Stimulated activated CD4-positive, alpha-beta T cell treated with anti-CD3 and anti-CD28 coated beads, Interleukin-2, amount 100 ng/mL, for 4 hours (primary cell): ENCODE results near the gene TMEM221.

Experiments
- DNase-seq: peaks from one replicate; pipeline ENCODE4 v3.0.0-alpha.2; 2020; ENCODE audit warnings: low read depth

The TMEM221 gene

GRCh38 chr19:17473041-17473440, 24.6 kb upstream of the TMEM221 start:
- no peak for DNase-seq

GRCh38 chr19:17471410-17472125, 23.1 kb upstream of the TMEM221 start:
- no peak for DNase-seq

DNA sequence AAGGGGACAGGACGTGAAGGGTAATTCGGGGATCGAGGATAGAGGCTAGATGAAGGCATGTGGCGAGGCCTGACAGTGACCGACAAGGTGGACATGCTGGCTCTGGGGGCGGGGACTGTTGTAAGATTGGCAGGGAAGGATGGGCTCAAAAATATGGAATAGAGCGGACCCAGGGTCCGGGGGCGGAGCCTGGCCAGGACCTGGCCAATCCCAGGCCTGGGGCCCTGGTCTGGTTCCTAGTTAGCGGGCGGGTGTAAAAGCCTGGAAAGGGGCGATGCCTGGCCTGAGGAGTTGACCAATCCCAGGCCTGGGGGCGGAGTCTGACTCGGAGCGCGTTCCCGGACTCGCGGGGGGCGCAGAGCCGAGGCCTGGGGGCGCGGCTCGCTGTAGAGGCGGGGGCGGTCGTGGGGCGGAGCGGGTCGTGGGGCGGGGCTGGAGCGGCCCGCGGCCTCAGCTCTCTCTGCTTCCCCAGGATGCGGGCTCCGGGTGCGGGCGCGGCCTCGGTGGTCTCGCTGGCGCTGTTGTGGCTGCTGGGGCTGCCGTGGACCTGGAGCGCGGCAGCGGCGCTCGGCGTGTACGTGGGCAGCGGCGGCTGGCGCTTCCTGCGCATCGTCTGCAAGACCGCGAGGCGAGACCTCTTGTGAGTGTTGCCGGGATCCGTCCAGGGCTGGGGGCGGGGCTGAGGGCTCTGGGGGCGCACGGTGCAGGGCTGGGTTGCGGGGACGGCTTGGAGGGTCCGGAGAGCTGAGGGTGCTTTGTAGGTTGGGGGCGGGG, 21.8 kb upstream of the TMEM221 start, which contains the start of gene SLC27A1:
Gene SLC27A1, plus strand, starts transcription at position 457 of the 774 bp plus-strand sequence. Its CDS starts 17 bp downstream, at position 474.
- DNase-seq = peak; percentile 81

GRCh38 chr19:17469481-17470067, 21.1 kb upstream of the TMEM221 start:
- peak; percentile 92 for DNase-seq

- no peak for DNase-seq
These were observed 20.6 kb upstream of the TMEM221 start for GRCh38 chr19:17469092-17469480.

DNA sequence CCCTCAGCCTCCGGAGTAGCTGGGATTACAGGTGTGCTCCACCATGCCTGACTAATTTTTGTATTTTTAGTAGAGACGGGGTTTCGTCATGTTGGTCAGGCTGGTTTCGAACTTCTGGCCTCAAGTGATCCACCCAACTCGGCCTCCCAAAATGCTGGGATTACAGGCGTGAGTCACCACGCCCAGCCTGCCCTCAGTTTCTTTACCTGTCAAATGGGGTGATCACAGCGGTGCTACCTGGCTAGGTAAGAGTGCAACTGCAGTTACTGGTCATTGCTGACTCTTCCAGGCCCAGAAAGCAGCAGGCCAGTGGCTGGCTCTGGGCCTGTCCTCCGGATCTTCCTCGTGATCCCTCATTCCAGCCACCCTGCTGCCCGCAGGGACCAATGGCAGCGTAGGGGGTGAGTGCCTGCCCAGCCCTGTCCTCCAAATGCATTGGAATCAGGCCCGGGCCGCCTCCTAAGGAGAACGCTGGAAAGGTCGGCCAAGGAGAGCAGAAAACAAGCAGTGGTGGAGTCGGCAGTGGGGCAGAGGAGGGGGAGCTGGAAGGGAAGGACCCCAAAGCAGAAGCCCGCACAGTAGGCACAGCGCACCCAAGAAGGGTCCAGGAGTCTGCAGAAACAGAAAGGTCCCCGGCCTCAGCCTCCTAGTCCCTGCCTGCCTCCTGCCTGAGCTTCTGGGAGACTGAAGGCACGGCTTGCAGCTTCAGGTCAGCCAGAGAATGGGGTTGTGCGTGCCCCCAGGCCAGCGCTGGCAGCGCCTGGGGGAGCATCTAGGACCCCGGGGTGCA, 20.0 kb upstream of the TMEM221 start:
- no peak for DNase-seq

DNA sequence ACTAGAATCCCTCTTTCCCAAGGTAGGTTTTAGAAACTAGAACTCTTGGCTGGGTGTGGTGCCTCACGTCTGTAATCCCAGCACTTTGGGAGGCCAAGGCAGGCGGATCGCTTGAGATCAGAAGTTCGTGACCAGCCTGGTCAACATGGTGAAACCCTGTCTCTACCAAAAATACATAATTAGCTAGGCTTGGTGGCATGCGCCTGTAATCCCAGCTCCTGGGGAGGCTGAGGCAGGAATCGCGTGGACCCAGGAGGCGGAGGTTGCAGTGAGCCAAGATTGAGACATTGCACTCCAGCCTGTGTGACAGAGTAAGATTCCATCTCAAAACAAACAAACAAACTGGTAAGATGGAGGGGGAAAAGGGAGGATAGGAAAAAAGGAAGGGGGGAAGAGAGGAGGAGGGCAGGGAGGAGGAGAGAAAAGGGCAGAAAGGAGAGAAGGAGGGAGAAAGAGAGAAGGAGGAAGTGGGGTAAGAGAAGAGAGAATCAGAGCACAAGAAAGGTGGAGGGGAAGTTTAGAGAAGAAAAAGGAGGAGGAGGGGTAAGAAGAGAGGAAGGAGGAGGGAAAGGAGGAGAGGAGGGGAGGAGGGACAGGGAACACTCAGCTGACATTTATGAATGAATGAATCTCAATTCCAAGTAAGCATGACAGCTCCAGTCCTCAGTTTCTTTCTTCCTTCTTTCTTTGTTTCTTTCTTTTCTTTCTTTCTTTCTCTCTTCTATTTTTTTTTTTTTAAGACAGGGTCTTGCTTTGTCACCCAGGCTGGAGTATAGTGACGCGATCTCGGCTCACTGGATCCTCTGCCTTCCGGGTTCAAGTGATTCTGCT, 19.2 kb upstream of the TMEM221 start:
- no peak for DNase-seq

GRCh38 chr19:17466487-17466850, 18.0 kb upstream of the TMEM221 start:
- DNase-seq = no peak

DNA sequence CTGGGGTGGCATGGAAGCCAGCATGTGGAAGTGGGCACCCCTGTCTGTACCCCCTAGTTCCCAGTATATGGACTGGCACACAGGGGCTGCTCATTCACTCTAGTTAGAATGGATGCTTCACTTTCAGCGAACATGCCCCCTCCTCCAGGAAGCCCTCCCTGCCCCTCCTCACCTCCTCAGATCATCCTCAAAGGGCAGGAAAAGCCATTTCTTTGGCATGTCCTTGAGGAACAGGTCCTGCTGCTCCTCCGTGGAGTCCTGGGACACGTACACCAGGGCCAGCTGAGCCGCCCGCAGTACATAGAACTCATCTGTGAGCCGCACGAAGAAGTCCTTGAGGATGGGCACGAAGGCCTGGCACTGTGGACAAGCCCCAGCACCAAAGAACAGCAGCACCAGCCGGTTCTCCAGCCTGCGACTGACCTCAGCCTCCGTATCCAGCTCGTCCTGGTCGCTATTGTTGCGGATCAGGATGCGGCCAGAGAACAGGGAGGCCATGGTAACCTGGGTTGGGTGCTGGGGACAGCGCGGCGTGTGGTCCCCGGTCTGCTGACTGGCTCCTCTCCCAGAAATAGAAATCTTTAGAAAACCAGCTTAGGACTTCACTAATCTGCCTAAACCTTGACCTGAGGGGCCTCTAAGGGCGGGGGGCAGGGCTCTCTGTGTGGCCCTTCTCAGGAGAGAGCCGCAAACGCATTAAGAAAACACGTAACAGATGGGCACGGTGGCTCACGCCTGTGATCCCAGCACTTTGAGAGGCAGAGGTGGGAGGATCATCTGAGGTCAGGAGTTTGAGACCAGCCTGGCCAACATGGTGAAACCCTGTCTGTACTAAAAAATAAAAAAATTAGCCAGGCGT, 12.1 kb upstream of the TMEM221 start, which contains the start of gene NXNL1:
Gene NXNL1, minus strand, starts transcription at position 555 of the 859 bp plus-strand sequence. Its CDS starts 57 bp downstream, at position 498.
- DNase-seq = no peak

GRCh38 chr19:17458970-17459369, 10.5 kb upstream of the TMEM221 start:
- DNase-seq = no peak

- no peak for DNase-seq
These were observed 9.1 kb upstream of the TMEM221 start for GRCh38 chr19:17457616-17458015.

- DNase-seq = no peak
These were observed 7.7 kb upstream of the TMEM221 start for GRCh38 chr19:17456127-17456526.

GRCh38 chr19:17455308-17456123, 7.0 kb upstream of the TMEM221 start:
- no peak for DNase-seq

DNA sequence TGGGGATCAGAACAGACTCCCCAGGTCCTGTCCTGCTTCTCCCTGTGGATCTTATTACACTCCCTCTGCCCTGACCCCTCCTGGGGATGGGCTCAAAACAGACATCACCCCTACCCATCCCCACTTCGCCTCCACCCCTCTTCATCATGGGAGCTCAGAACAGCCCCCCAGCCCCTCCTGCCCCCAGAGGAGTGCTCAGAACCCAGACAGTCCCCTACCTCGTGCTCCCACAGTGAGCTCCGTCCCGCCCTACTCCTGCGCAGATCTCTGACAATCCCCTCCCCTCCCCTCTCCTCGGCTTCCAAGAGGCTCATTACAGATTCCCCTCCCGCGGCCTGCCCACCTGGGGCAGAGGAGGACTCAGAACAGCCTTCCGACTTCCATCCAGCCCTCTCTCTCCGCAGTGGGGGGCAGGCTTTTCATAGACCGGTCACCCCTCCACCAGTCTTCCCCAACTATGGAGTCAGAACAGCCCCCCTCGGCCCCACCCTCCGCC, 6.2 kb upstream of the TMEM221 start:
- DNase-seq = no peak

DNA sequence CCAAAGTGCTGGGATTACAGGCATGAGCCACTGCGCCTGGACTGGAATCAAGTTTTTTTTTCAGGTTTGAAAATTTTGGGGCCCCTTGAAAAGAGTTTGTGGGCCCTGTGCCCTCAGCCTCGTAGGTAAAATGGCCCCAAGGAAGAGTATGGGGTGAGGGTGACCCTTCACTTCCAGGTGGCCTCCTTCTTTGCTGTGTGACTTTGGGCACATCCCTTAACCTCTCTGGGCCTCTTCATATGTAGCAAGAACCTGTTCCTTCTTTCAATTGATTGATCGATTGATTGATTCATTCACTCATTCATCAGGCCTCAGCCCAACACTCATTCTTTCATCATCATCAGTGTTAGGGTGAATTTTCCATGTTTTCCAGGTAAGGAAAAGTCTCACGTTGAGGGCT, 3.4 kb upstream of the TMEM221 start:
- no peak for DNase-seq

- peak; percentile 64 for DNase-seq
These were observed 2.0 kb upstream of the TMEM221 start for GRCh38 chr19:17450264-17451075.

DNA sequence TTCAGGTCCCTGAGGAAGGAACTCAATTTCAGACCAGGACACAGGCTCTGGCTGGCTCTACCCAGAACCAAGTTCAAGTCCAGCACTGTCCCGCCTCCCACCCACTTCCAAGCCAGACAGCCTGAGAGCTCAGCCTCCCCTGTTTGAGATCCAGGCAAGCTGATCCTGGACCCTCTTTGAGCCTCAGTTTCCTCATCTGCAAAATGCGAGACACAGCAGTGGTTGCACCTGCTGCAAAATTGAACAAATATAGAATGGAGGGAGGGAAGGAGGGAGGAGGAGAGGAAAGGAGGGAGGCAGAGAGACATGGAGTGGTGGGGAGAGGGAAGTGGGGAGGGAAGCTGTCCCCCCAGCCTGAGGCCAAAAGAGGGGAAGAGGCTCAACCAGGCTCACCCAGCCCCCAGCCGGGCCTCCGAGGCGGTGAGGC, 751 bp downstream of the TMEM221 start:
- DNase-seq = no peak

GRCh38 chr19:17445526-17446165, 2.8 kb downstream of the TMEM221 start:
- DNase-seq = no peak
